CD4-positive, alpha-beta T cell treated with Interleukin-12 subunit alpha and Interleukin-12 subunit beta, for 1 hour (primary cell): ENCODE measurements around the gene LCN2.

Source experiments
- DNase-seq: peaks from one replicate; pipeline ENCODE4 v3.0.0-alpha.2; 2020

The LCN2 gene

DNA sequence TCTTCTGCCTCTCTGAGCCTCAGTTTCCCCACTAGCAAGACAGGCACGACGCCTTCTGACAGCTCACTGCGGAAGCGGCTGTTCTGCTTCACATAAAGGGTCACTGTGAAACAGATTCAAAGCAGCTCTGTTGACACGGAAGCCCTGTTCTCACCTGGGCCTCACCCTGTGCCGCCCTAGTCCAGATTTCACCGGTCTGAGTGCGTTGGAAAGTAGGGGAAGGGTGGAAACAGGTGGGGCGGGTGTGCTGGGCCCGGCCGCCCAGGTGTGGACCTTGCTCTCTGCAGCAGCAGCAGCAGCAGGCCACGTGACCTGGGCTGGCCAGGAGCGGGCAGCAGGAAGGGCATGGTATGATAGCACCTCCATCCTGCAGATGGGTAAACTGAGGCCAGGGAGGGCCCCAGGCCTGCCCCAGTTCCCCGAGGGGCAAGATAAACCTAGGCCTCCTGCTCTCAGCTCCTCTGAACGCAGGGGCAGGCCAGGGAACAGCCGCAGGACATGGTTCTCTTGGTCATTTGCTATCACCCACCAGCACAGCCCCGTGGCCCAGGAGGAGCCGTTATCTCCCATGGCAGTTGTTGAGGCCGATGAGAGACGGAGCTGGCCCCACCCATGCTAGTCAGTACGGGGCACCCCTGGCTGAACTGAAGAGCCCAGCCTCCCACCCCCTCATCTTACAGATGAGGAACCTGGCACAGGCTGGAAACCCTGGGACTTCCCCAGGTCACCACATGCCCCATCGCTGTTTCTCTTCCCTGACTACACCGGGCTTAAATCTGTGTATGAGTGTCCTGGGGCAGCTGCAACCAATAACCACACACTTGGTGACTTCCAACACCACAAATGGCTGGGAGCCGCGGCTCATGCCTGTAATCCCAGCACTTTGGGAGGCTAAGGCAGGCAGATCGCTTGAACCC is 33.8 kb upstream of the LCN2 start:
- peak; percentile 27 for DNase-seq

DNA sequence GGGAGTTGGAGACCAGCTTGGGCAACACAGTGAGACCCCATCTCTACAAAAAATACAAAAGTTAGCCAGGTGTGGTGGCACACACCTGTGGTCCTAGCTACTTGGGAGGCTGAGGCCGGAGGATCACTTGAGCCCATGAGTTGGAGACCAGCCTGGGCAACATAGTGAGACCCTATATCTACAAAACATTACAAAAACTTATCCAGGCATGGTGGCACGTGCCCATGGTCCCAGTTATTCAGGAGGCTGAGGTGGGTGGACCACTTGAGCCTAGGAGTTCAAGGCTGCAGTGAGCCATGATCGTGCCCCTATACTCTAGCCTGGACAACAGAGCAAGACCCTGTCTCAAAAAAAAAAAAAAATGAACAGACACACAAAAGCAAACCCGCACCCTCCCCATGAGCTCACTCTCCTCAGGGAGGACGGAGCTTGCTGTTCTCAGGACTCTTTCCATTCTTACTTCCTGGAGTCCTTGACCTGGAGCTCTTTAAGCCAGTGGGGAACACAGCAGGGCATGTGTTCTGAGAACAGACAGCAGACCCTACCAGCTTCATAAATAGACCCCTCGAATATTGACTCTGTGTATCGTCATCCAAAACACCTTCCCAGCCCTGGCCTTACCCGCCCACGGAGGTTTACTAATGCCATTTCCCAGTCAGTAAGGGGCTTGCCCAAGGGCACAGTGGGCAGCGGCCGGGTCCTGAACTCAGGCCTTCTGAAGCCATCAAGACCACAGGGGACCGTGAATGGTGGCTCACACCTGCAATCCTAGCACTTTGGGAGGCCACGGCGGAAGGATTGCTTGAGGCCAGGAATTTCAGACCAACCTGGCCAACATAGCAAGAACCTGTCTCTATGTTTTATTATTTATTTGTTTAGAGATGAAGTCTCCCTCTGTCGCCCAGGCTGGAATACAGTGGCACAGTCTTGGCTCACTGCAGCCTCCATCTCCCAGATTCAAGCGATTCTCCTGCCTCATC is 32.9 kb upstream of the LCN2 start:
- no peak for DNase-seq

DNA sequence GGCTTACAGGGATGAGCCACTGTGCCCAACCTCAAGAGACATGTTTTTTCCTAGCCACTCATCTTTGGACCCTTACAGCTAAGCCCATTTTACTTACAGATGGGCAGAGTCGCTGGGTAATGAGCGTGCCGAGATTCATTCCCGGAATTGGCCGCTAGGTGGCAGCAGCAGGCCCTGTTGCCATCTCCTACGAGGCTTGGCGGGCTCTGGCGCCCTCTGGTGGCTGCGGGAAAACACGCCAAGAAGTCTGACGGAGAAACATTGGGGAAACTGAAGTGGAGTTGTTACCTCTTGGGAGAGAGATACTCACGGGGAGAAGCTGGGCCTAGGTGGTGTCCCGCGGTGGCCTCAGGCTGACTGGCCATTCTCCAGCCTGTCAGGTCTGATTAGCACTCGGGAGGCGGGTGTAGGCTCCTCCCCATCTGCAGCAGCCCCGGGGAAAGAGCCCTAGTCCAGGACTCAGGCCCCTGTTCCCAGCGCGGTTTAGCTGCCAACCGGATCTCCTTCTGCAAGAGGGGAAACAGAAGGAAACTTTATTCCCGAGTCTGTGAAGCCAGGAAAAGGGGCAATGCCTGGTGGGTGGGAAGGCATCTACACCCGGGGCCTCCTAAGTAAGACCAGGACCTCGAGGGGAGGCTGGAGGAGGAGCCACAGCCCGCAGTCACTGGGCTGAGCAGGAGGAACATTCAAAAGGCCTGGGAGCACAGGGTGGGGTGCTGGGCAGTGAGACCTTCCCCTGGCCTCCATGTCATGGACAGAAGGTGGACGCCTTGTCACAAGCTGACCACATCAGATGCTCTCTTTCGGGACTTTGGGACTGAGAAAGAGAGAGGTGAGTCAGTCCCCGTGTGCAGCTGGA is 31.4 kb upstream of the LCN2 start:
- DNase-seq: peak; percentile 94

DNA sequence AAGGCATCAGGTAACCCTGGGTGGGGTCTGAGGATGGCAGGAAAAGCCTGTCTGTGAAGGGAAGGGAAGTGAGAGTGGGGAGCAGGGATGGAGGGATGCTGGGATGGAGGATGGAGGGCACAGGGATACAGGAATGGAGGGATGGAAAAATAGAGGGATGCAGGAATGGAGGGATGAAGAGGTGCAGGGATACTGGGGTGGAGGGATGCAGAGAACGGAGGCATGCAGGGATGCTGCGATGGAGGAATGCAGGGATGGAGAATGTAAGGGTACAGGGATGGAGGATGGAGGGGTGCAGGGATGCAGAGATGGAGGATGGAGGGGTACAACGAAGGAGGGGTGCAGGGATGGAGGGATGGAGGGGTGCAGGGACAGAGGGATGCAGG is 30.8 kb upstream of the LCN2 start:
- no peak for DNase-seq

DNA sequence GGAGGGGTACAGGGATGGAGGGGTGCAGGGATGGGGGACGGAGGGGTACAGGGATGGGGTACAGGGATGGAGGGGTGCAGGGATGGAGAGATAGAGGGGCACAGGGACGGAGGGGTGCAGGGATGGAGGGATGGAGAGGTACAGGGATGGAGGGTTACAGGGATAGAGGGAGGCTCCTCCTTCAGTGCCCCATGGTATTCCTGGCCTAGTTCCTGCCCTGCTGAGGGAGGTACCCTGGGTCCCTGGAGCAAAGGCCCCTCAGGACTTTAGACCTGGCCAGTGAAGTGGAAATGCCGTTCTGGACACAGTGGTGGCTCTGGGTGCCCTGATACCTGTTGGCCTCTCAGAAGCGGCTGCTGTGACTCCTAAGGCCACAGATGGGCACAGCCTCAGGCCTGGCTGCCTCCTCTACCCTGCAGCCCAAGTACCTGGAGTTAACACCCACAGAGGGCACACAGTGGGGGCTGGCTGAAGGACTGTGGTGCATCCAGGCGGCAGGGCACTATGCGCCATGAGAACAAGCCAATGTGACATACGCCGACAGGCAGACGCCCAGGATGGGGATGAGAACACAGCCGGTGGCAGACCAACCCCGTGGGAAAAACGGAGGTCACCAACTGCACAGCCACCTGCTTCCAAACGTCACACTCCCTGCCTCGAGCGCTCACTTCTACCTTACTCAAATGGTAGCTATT is 30.1 kb upstream of the LCN2 start:
- DNase-seq: no peak

DNA sequence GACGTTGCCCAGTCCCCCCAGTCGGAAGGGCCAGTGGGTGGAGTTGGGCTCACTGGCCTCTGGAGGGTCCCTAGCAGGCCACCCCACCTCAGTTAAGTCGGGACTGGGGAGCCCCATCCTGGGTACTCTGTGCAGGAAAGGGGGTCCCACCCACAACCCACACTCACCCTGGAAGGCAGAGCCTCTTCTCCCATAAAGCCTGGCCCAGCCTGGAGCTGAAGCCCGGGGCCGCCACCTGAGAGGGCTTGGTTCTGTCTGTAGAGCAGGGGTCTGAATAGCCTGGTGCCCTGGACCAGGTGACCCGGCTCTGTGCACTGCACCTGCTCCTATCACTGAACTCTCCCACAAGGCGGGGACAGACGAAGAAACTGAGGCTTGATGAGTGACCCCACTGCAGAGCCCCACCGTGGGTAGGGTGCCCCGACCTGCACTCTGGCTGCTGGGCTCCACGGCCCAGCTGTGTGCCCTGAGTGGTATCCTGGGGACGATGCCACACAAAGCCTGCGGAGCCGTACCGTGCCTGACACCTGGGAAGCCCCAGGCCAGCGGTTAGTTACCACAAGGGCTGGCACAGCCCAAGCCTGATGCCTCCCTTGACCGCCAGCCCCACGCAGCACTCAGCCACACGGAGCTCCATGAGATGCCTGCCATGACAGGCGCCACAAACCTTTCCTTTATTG is 29.1 kb upstream of the LCN2 start:
- no peak for DNase-seq

DNA sequence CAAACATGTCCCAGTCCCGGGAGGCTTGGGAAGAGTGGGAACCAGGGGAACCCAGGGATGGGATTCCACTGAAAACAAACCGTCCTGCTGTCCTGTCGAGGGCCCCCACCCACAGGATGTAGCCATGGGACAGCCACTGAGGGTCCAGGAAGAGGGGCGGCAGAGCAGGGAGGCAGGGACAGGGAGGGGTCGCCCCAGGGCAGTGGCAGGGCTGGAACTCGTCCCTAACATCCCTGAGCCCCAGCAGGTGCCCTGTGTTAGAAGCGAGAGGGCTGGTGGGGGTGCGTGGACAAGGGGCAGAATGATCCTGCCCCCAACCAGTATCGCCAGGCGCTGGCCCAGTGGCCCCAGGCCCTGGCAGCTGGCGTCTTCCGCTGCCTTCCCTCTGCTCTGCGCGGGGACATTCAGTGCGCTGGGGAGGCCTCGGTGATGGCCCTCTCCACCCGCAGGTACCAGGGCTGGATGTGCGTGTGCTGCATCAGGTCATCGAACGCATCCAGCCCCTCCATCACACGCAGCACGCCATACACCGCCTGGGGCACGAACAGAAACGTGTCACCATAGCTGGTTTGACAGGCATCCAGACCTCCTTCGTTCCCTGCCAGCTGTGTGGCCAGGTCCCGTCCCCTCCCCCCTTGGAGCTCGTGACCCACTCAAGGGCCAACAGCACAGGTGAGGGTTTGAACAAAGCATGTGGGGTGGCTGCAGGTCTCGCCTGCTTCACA is 28.4 kb upstream of the LCN2 start:
- DNase-seq: no peak

DNA sequence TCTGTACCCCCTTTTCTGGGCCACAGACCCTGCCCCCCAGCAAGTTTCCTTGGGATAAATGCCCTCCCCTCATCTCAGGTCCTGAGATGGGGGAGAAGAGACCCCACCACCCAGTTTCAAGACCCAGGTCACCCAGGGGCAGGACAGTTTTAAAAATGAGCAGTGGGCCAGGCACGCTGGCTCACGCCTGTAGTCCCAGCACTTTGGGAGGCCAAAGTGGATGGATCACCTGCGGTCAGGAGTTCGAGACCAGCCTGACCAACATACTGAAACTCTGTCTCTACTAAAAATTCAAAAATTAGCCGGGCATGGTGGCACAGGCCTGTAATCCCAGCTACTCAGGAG is 27.8 kb upstream of the LCN2 start:
- DNase-seq: no peak

DNA sequence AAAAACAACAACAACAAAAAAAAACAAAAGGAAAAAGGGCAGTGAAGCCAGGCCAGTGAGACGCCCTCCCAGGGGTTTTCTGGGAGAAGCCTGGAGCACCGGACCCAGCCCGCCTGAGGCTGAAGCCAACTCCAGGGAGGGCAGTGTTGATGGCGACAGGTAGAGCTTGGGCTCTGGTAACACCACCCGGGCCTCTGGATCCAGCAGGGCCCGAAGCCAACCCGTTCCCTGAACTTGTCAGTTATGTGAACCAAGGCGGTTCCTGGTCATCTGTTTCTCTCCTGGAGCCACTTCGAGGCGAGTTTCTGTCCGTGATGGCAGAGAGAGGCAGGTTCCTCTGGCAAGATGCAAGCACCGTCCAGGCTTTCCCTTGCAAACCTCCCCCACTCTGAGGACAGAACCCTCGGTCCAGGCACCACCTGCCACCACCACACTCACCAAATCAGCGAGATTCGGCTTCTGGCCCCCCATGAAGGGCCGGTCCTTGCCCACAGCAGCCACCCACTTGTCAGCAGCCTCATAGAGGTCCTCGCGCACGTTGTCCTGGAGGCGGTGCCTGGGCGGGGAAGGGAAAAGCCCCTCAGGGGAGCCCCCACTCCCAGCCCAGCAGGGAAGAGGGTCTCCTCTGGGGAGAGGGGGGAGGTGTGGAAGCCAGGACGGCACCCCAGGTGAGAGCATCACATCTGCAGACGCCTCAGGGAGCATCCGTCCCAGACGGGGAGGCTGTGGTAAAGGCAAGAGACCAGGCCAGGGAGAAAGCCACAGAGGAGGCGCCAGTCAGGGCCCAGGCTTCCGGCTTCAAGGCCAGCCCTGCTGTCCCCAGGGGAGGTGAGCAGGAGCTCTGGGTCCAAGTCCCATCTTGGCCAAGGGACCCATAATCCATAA is 27.1 kb upstream of the LCN2 start:
- DNase-seq: no peak

DNA sequence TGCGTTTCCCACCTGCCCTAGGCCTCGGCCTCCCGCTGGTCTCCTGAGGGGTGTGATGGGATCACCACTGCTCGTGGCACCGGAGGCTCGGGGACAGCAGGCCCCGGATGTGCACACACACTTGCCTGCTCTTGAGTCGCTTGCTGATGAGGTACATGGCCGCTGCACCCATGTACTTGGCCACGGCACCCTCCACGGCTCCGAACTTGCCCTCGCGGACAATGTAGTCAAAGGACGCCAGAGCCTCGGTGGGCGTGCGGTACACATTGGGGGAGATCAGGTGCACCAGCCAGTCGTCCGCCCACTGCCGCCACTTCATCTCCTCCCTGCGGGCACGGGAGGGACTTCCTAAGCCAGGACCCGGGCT is 26.5 kb upstream of the LCN2 start:
- no peak for DNase-seq

DNA sequence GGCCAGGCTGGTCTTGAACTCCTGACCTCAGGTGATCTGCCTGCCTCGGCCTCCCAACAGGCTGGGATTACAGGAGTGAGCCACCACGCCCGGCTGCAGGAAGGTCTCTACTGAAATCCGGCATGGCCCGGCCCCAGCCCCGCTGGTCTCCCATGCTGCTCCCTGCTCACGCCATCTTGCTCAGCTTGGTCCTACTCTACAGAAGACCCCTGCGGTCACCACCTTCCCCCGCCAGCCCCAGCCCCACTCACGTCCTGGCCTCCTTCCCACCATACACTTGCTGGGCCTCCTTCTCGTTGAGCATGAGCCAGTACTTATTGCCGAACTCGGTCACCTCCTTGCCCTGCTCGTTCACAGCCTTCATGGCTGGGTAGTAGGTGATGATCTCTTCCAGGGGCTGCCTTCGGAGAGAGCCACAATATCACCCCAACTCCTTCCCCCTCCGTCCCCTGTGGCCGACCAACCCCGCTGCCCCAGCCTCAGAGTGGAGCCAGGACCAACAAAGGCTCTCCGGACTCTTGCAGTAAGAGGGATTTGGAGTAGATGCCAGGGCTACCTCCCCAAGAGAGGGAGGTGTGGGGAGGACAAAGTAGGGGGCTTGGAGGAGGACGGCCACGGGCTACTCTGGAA is 25.7 kb upstream of the LCN2 start:
- DNase-seq: no peak

DNA sequence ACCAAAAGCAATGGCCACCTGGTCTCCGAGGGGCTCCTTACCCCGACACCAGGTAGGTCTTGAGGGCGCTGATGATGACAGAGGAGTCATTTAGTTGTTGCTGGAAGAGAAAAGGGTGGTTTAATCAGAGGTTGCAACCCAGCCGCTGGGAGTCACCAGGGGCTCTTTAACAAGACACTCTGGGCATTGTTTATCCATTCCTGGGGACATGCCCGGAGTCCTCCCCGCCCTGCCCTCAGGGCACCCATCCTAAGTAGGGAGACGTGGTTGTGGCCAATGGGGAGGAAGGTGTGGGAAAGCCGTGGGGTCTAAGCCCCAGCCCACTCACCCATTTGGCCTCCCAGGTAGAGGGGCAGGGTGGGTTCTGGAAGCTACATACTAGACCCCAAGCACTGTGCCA is 24.8 kb upstream of the LCN2 start:
- no peak for DNase-seq

DNA sequence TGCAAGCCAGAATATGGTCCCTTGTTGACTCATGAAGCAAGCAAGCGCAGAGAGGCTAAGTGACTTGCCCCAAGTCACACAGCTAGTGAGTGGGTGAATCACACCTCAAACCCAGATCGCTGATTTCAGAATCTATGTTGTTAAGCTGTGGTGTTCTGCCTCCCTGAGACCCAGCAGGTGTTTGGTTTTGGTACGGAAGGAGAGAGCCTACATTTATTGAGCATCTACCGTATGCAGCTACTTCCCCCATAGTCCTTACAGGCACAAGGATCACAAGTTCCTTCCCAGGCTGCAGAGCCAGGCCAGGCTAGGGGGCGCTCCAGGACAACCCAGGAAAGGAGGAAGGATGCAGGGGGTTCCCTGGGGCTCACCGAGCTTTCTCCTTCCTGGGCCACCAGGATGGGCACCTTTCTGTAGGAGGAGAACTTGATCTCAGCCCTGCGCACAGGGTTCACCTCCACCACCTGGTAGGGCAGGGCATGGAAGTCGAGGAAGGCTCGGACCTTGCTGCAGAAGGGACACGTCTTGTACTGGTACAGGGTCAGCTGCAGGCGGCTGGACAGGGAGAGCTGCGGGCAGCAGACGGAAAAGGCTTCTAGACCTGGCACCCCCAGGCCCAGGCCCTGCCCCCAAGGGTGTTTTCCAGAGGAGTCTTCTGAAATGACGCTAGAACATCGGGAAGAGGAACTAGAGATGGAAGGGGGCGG is 24.2 kb upstream of the LCN2 start:
- peak; percentile 50 for DNase-seq

DNA sequence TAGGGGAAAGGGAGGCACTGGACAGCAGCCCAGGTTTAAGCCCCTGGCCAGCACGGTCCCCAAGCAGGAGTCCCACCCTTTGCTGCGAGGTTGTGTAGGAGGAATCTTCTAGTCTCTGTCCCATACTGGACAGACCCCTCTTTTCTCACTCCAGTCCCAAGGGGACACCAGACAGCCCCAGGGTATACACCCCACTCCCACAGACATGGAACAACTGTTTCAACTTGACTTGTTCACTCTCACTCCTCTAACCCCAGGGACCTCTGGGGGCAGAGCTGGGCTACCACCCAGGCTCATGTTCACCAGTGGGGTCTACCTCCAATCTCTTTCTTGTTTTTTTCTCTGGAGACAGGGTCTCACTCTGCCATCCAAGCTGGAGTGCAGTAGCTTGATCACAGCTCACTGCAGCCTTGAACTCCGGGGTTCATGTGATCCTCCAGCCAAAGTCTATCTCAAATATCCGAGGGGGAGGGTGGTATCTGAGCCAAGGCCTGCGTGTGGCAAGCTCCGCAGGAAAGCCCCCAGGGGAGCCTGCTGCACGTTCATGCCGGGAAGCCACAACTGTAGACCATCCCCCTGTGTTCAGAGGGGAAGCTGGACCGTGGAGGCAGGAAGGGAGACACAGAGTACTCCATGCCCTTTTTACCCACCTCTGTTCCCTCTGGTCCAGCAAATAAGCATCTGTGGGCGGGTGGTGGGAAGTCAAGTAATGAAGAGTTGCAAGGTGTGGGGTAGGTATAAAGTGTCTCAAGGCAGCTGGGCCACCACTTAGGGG is 23.5 kb upstream of the LCN2 start:
- DNase-seq: no peak

DNA sequence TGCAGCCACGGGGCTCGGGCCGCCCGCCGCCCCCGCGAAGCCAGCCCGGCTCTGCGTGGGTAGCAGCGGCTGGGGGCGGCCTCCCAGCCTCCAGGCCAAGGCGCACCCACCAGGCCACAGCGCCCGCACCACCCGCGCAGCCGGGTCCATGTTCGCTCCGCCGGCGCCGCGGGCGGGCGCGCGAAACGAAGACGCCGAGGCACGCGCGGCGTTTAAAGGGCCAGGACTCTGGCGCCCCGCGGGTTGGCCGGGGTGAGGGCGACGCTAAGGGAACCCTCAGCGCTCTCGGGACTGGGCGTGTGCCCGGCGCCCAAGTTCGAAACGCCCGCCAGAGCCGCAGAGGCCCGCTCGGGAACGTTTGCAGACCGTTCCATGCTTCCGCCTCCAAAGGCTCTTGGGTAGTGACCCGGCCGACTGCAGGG is 21.7 kb upstream of the LCN2 start, which contains the start of gene PTGES2:
Gene PTGES2 (minus strand): TSS at position 162 of the 422 bp plus-strand sequence. CDS start 12 bp downstream, at position 150.
- DNase-seq: peak; percentile 86

DNA sequence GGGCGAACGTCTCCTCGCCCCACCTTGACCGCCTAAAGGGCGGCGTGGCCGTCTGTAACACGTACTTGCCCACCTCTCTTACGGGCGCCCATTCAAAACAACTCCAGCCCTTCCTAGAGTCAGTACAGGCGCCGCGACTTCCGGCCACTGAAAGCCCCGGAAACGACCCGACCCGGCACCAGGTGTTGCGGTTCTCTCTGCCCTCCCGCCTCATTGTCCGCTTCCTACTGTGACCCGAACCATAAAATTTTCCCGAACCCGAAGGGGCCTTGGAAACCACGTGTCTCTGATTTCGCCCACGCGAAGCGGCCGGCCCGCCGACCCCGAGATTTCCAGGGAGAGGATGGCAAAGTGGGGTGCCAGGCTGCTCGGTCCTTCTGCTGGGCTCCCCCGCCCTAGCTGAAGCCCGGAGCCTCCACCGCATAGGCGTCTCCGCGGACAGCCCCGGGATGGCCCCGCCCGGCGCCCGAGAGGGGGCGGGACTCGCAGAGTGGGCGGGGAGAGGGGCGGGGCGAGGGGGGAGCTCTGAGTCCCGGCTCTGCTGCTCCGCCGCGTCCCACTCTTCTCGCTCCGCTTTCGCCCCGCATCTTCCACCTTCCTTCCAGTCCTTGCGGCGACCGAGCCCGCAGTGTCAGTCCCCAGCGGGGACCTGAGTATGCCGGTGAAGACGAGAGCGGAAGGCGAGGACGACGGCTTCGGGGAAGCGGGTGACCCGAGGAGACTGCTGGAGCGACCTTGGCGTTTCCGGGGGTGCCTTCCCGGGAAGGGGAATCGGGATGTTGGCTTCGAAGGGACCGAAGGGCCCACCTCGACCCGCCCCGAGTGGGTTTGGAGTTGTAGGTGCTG is 21.0 kb upstream of the LCN2 start:
- DNase-seq: peak; percentile 91
